Measurements from ENCODE around the gene OR2Z1. TPM values are rescaled to one million over a fixed set of nuclear protein-coding genes. Genes with fewer than 3 reads are reported as not detected.

OR2Z1 gene
- polyA plus RNA-seq, 1 donor from 2014 or later: not detected

GRCh38 chr19:8680676-8681344, 40.6 kb upstream of the OR2Z1 start:
- no peak overlapping the region for H3K4me3 ChIP-seq (ENCODE audit: low read length)
- no peak overlapping the region for H3K27ac ChIP-seq (ENCODE audit: low read length)
- no peak overlapping the region for H2AFZ ChIP-seq (ENCODE audit: low read depth, low read length)
- no peak overlapping the region for H3K9ac ChIP-seq (ENCODE audit: low read length)
- no peak overlapping the region for H3K4me2 ChIP-seq (ENCODE audit: low read length)
- no peaks in the 10 kb centered on the region for H3F3A ChIP-seq (ENCODE audit: insufficient read depth, low read length, poor library complexity, severe bottlenecking)
- H3K9me3 ChIP-seq (ENCODE audit: low read length): no peaks in the 10 kb centered on the region
- no peaks in the 10 kb centered on the region for H3K36me3 ChIP-seq (ENCODE audit: insufficient read depth, low read length)
- TF ChIP-seq EZH2 (IDR thresholded peaks at IDR 0.05; ENCODE audit: borderline replicate concordance, insufficient read depth, low read length, poor library complexity, severe bottlenecking) (no peak), TAF1 (IDR thresholded peaks at IDR 0.05; ENCODE audit: low read depth) (no peak), REST (IDR thresholded peaks at IDR 0.05; ENCODE audit: borderline replicate concordance) (no peak), SMC3 (conservative IDR thresholded peaks at IDR 0.05; ENCODE audit: poor library complexity) (no peak), EP300 (conservative IDR thresholded peaks at IDR 0.05; ENCODE audit: poor library complexity, severe bottlenecking) (no peak), MXI1 (conservative IDR thresholded peaks at IDR 0.05; ENCODE audit: poor library complexity, severe bottlenecking) (no peak), RAD21 (conservative IDR thresholded peaks at IDR 0.05) (no peak), CTCF (IDR thresholded peaks at IDR 0.05; ENCODE audit: poor library complexity, severe bottlenecking) (no peak)
- H3K27me3 ChIP-seq (ENCODE audit: insufficient read depth, low read depth, low read length): no peaks in the 10 kb centered on the region
- H3K9me2 ChIP-seq (ENCODE audit: insufficient read depth, low read length): no peaks in the 10 kb centered on the region
- H3K79me2 ChIP-seq (replicated peaks; ENCODE audit: insufficient read depth, low read length): no peaks in the 10 kb centered on the region
- H4K20me1 ChIP-seq (ENCODE audit: insufficient read depth): no peaks in the 10 kb centered on the region

GRCh38 chr19:8681345-8682029, 39.9 kb upstream of the OR2Z1 start:
- no peaks in the 10 kb centered on the region for H4K20me1 ChIP-seq (ENCODE audit: insufficient read depth)
- no peak for TF ChIP-seq EP300 (conservative IDR thresholded peaks at IDR 0.05; ENCODE audit: poor library complexity, severe bottlenecking)
- TF ChIP-seq SMC3 (conservative IDR thresholded peaks at IDR 0.05; ENCODE audit: poor library complexity): no peak
- no peak for TF ChIP-seq EZH2 (IDR thresholded peaks at IDR 0.05; ENCODE audit: borderline replicate concordance, insufficient read depth, low read length, poor library complexity, severe bottlenecking)
- no peak for TF ChIP-seq TAF1 (IDR thresholded peaks at IDR 0.05; ENCODE audit: low read depth)

More at GRCh38 chr19:8681345-8682029, 39.9 kb upstream of the OR2Z1 start:
- Histone ChIP-seq H3K27ac (ENCODE audit: low read length) (no peak overlapping the region), H3K9ac (ENCODE audit: low read length) (no peak overlapping the region), H3F3A (ENCODE audit: insufficient read depth, low read length, poor library complexity, severe bottlenecking) (no peaks in the 10 kb centered on the region), H3K36me3 (ENCODE audit: insufficient read depth, low read length) (no peaks in the 10 kb centered on the region), H2AFZ (ENCODE audit: low read depth, low read length) (no peak overlapping the region), H3K79me2 (replicated peaks; ENCODE audit: insufficient read depth, low read length) (no peaks in the 10 kb centered on the region), H3K4me3 (ENCODE audit: low read length) (no peak overlapping the region), H3K27me3 (ENCODE audit: insufficient read depth, low read depth, low read length) (no peaks in the 10 kb centered on the region), H3K4me2 (ENCODE audit: low read length) (no peak overlapping the region), H3K9me2 (ENCODE audit: insufficient read depth, low read length) (no peaks in the 10 kb centered on the region), H3K9me3 (ENCODE audit: low read length) (no peaks in the 10 kb centered on the region)
